Retinal pigment epithelial cell (primary cell): Measurements from ENCODE around the gene SNRPA.

Experiments
- DNase-seq: peaks from one replicate; pipeline ENCODE4 v3.0.0-alpha.2; 2010; ENCODE audit warnings: low read depth
- H3K4me3 ChIP-seq: 2 replicates; pipeline ENCODE4 v1.5.1; 2011; ENCODE audit warnings: mild to moderate bottlenecking, low read length, control low read depth, moderate library complexity
- CTCF ChIP-seq: conservative IDR thresholded peaks from 2 replicates; pipeline ENCODE4 v1.5.1; 2011; ENCODE audit warnings: low read depth, low read length, control low read depth, inconsistent platforms

SNRPA gene

GRCh38 chr19:40735013-40735771, 15.8 kb upstream of the SNRPA start:
- TF ChIP-seq CTCF = no peak

GRCh38 chr19:40736661-40737060, 14.3 kb upstream of the SNRPA start:
- no peak for DNase-seq
- no peak for TF ChIP-seq CTCF
- H3K4me3 ChIP-seq = no peak overlapping the region

More at GRCh38 chr19:40735013-40735771, 15.8 kb upstream of the SNRPA start:
- DNase-seq = no peak
- no peak overlapping the region for H3K4me3 ChIP-seq

- no peak for TF ChIP-seq CTCF
- H3K4me3 ChIP-seq = no peak overlapping the region
- no peak for DNase-seq
Measured at GRCh38 chr19:40737102-40737644, 13.8 kb upstream of the SNRPA start.

GRCh38 chr19:40739030-40739839, 11.8 kb upstream of the SNRPA start:
- no peak for DNase-seq
- H3K4me3 ChIP-seq = no peak overlapping the region
- no peak for TF ChIP-seq CTCF

GRCh38 chr19:40739871-40740703, 10.9 kb upstream of the SNRPA start:
- DNase-seq = no peak
- H3K4me3 ChIP-seq = no peak overlapping the region
- no peak for TF ChIP-seq CTCF

- no peak for DNase-seq
- no peak overlapping the region for H3K4me3 ChIP-seq
- no peak for TF ChIP-seq CTCF
Measured at GRCh38 chr19:40740747-40741146, 10.3 kb upstream of the SNRPA start.
